DND-41 (cell line): ENCODE measurements around the gene BORCS8.

ENCODE experiments used
- ATAC-seq: fragments of 200-7000 bp; cut with Tn5 transposase; 3 replicates; pipeline ENCODE4 v1.9.1; 2021; ENCODE audit warnings: low read depth; ENCODE audit not compliant: insufficient read depth
- DNase-seq: peaks from one replicate; pipeline ENCODE4 v3.0.0-alpha.2; 2020
- H2AFZ ChIP-seq: 2 replicates; pipeline ENCODE4 v1.6.0; 2012; ENCODE audit warnings: low read depth, low read length
- H3K27ac ChIP-seq: 2 replicates; pipeline ENCODE4 v1.5.1; 2012; ENCODE audit warnings: low read length, inconsistent platforms
- H3K27me3 ChIP-seq: fragments of 200-600 bp; sonication (generic); 2 replicates; pipeline ENCODE4 v1.6.0; 2012; ENCODE audit warnings: low read length, mild to moderate bottlenecking, inconsistent platforms; ENCODE audit not compliant: insufficient read depth, poor library complexity
- H3K36me3 ChIP-seq: 2 replicates; pipeline ENCODE4 v1.5.1; 2012; ENCODE audit warnings: low read length, inconsistent platforms; ENCODE audit not compliant: insufficient read depth
- H3K4me1 ChIP-seq: 2 replicates; pipeline ENCODE4 v1.5.1; 2012; ENCODE audit warnings: mild to moderate bottlenecking, low read length; ENCODE audit not compliant: insufficient read depth
- H3K4me2 ChIP-seq: 2 replicates; pipeline ENCODE4 v1.6.0; 2012; ENCODE audit warnings: mild to moderate bottlenecking, moderate library complexity, low read length, inconsistent platforms; ENCODE audit not compliant: insufficient read depth
- H3K4me3 ChIP-seq, 2 experiments: fragments of 200-600 bp in 1 of 2; shearing (Covaris generic) in 1 of 2; 2 replicates each; pipeline ENCODE4 v1.5.1; 2012 to 2016; ENCODE audit warnings: inconsistent platforms in 2 of 2, low read length in 2 of 2, mild to moderate bottlenecking in 2 of 2, low read depth in 1 of 2, moderate library complexity in 1 of 2
- H3K79me2 ChIP-seq: 2 replicates; pipeline ENCODE4 v1.6.0; 2012; ENCODE audit warnings: low read length, inconsistent platforms; ENCODE audit not compliant: insufficient read depth
- H3K9ac ChIP-seq: 2 replicates; pipeline ENCODE4 v1.6.0; 2012; ENCODE audit warnings: low read depth, mild to moderate bottlenecking, inconsistent platforms, low read length, moderate library complexity
- H3K9me3 ChIP-seq: 2 replicates; pipeline ENCODE4 v1.5.1; 2012; ENCODE audit warnings: low read length, moderate library complexity, mild to moderate bottlenecking, inconsistent platforms; ENCODE audit not compliant: insufficient read depth, severe bottlenecking
- H4K20me1 ChIP-seq: 2 replicates; pipeline ENCODE4 v1.6.0; 2012; ENCODE audit warnings: low read length; ENCODE audit not compliant: insufficient read depth
- EZH2 ChIP-seq: IDR thresholded peaks from 3 replicates; pipeline ENCODE4 v1.6.1; 2012; ENCODE audit warnings: borderline replicate concordance, low read depth, mild to moderate bottlenecking, moderate library complexity, low read length, inconsistent platforms; ENCODE audit not compliant: severe bottlenecking
- TF ChIP-seq, protein P1 (sequence below): IDR thresholded peaks from 2 replicates; pipeline ENCODE4 v1.5.1; 2012; ENCODE audit warnings: borderline replicate concordance, low read length, moderate library complexity, mild to moderate bottlenecking; ENCODE audit not compliant: poor library complexity, severe bottlenecking; ENCODE audit errors: extremely low read depth

The BORCS8 gene

DNA sequence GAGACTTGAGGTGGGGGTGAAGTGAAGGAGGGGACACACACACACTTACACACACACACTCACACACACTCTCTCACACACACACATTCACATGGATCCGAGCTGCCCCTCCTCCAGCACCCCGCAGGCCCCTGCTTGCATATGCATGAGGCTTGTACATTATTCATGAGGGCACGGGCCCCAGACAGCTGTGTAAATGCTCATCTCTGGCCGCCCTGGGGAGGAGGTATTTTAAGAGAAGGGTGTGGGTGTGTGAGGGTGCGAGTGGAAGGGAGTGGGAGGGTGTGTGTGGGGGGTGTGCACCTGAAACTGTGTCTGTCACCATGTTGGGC is 22.2 kb upstream of the BORCS8 start:
- H3K36me3 ChIP-seq = no peaks in the 10 kb centered on the region
- H3K79me2 ChIP-seq = no peaks in the 10 kb centered on the region
- H3K4me1 ChIP-seq = no peaks in the 10 kb centered on the region
- TF ChIP-seq EZH2 = no peak
- TF ChIP-seq, protein P1, sequence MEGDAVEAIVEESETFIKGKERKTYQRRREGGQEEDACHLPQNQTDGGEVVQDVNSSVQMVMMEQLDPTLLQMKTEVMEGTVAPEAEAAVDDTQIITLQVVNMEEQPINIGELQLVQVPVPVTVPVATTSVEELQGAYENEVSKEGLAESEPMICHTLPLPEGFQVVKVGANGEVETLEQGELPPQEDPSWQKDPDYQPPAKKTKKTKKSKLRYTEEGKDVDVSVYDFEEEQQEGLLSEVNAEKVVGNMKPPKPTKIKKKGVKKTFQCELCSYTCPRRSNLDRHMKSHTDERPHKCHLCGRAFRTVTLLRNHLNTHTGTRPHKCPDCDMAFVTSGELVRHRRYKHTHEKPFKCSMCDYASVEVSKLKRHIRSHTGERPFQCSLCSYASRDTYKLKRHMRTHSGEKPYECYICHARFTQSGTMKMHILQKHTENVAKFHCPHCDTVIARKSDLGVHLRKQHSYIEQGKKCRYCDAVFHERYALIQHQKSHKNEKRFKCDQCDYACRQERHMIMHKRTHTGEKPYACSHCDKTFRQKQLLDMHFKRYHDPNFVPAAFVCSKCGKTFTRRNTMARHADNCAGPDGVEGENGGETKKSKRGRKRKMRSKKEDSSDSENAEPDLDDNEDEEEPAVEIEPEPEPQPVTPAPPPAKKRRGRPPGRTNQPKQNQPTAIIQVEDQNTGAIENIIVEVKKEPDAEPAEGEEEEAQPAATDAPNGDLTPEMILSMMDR = no peak
- peaks cover 8% of the 10 kb centered on the region; the same call in 1 of the 2 replicates for H4K20me1 ChIP-seq
- H3K4me2 ChIP-seq = no peak overlapping the region
- no peak overlapping the region for H2AFZ ChIP-seq
- no peaks in the 10 kb centered on the region for H3K9me3 ChIP-seq
- H3K9ac ChIP-seq = no peak overlapping the region
- no peak overlapping the region for H3K4me3 ChIP-seq
- ATAC-seq = no peak
- no peak for DNase-seq
- H3K27ac ChIP-seq = no peak overlapping the region
- H3K27me3 ChIP-seq = no peaks in the 10 kb centered on the region

DNA sequence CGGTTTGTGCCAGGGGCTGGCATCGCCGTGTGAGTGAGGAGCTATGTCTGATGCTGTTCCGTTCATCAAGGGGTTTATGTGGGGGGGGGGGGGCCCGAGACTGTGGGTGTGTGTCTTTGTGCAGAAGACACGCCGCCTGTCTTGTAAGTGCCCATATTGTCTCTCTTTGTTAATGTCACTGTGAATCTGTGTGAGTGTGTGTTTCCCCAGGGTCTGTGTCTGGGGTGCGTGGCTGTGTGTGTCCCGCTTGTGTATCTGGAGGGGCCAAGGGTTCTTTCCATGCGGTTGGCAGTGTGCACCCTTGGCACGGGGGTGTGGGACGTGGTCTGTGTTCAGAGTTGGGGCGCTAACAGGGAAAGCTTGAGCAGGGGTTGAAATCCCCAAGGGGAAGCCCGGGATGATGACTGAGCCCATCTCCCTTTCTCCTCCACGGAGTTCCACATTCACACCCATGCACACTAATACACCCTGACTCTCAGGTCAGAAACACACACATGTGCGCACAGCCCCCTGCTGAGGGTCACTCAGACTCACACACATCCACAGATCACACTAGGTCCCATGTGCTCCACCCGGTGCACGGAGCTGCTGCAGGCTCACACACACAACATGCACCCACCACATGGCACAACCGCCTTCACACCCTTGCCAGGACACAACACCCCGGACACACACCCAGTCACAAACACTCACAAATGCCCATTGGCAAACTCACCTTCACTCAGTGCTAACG is 21.6 kb upstream of the BORCS8 start:
- Histone ChIP-seq H3K9ac (no peak overlapping the region), H3K79me2 (no peaks in the 10 kb centered on the region), H3K4me2 (no peak overlapping the region), H3K27ac (no peak overlapping the region), H3K9me3 (no peaks in the 10 kb centered on the region), H3K27me3 (no peaks in the 10 kb centered on the region), H2AFZ (no peak overlapping the region), H3K36me3 (no peaks in the 10 kb centered on the region), H3K4me3 (no peak overlapping the region), H4K20me1 (peaks cover 8% of the 10 kb centered on the region; the same call in 1 of the 2 replicates), H3K4me1 (no peaks in the 10 kb centered on the region)
- DNase-seq = no peak
- ATAC-seq = no peak
- TF ChIP-seq, protein P1 = no peak
- TF ChIP-seq EZH2 = no peak

DNA sequence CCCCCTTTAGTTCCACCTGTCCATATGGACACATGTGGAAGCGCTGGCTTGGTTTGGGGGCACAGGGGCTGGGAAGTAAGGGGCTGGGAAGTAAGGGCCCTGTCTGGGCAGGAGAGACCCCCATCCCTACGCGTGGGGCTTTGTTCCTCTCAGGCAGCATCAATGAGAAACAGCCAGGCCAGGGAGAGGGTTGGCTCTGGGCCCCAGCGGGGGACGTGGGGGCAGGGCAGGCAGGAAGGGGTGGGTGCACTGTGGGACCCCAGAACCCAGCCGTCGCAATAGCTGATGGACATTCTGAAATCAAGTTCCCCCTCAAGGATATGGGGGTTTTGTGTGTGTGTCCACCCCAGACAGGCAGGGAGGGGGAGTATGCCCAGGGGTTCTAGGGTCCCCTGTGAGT is 21.0 kb upstream of the BORCS8 start:
- Histone ChIP-seq H2AFZ (no peak overlapping the region), H3K9ac (no peak overlapping the region), H3K9me3 (no peaks in the 10 kb centered on the region), H3K4me1 (no peaks in the 10 kb centered on the region), H3K27me3 (no peaks in the 10 kb centered on the region), H3K27ac (no peak overlapping the region), H3K36me3 (no peaks in the 10 kb centered on the region), H3K79me2 (no peaks in the 10 kb centered on the region), H3K4me3 (no peak overlapping the region), H3K4me2 (no peak overlapping the region), H4K20me1 (peaks cover 8% of the 10 kb centered on the region; the same call in 1 of the 2 replicates)
- ATAC-seq = no peak
- TF ChIP-seq, protein P1 = no peak
- TF ChIP-seq EZH2 = no peak
- no peak for DNase-seq
